Lower leg skin (tissue), 4 donors: ENCODE measurements around the gene CNPY1. TPM values are rescaled to one million over a fixed set of nuclear protein-coding genes. Genes with fewer than 3 reads are reported as not detected.
A peak's percentile ranks its signal among the peaks of the same experiment; 100 is the strongest.
"Not testable (repeated sequence)": the region's sequence is repeated elsewhere in the genome, so short reads cannot be mapped to it uniquely, and the experiment has no call there.

Experiments used
- DNase-seq, 2 donors: peaks; one replicate each; pipeline ENCODE4 v3.0.0-alpha.2; 2019; ENCODE audit warnings: low spot score in 2 of 2
- H3K4me3 ChIP-seq: fragments of 200-600 bp; sonication (generic); 2 replicates; pipeline ENCODE4 v1.5.1; 2017; ENCODE audit warnings: mild to moderate bottlenecking, low read depth; ENCODE audit not compliant: poor library complexity, severe bottlenecking
- CTCF ChIP-seq, 3 donors: fragments of 450-650 bp; IDR thresholded peaks; one replicate each; pipeline ENCODE4 v1.5.1; 2016; ENCODE audit warnings: antibody characterized with exemption in 3 of 3, mild to moderate bottlenecking in 3 of 3, moderate library complexity in 2 of 3
- POLR2A ChIP-seq, 2 donors: fragments of 450-650 bp; IDR thresholded peaks; one replicate each; pipeline ENCODE4 v1.6.1; 2016 to 2017; ENCODE audit warnings: antibody characterized with exemption in 2 of 2, mild to moderate bottlenecking in 1 of 2, moderate library complexity in 1 of 2
- WGBS, 2 donors: methylation state at CpG; one replicate each; pipeline ENCODE4 v1.1.5; 2018; 5-methylcytosine and 5-hydroxymethylcytosine counted together
- intact Hi-C: fragments of 100-400 bp; cut with DNase I; formaldehyde crosslinking; loops from one replicate; pipeline ENCODE4 v1.15.0; 2023; ENCODE audit warnings: low total_unique reads
- total RNA-seq, 4 donors: library from RNA; depleted of rRNA; stranded (reverse); fragments of >200 nt; gene quantifications; one replicate each; pipeline ENCODE4 v1.1.0, GENCODE V29; 2016

CNPY1 gene
- total RNA-seq, result not detected

DNA sequence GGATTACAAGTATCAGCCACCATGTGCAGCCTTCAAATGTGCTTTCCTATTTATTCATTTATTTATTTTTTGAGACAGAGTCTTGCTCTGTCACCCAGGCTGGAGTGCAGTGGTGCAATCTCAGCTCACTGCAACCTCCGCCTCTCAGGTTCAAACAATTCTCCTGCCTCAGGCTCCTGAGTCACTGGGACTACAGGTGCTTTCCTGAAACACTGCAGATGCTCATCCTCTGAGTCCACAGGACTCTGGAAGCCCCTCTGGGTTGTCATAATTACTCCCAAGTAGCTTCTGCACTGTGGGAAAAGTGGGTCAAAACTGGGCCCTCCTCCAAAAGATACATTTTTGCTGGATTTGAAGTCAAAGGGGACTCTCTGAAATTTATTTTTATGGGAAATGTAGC, at the start of gene CNPY1:
CNPY1 (minus strand) TSS at position 111 of the 400 bp plus-strand sequence. CDS start 630 bp downstream, outside the sequence.
- intact Hi-C loops, H3K4me3 ChIP-seq, DNase-seq: not testable (repeated sequence)
- WGBS, 2 donors, result 58 to 73% methylated on average over 1 of the region's 1 CpG

DNA sequence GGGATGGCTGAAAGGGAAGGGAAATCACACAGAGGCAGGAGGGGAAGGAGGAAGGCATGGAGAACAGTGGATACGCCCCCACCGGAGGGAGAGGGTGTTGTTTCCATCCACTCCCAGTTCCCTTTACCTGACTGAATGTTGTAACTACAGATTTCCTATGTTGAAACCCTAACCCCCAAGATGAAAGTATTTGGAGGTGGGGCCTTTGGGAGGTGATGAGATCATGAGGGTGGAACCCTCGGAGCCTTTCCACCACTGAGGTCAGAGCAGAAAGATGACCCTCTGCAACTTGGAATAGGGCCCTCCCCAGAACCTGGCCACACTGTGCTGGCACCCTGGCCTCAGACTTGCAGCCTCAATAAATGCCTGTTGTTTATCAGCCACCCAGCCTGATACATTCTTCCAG, 48.6 kb upstream of the CNPY1 start:
- 27 to 46% methylated on average over 3 of the region's 3 CpGs for WGBS, 2 donors
- no peak overlapping the region for H3K4me3 ChIP-seq
- intact Hi-C loops, result loop anchor here (5.0 kb wide), 1 partner anchor 172 kb away; no protein-coding TSS in a partner anchor
- peak in 1 of 2 donors; percentile 77 for DNase-seq
- TF ChIP-seq CTCF (IDR thresholded peaks at IDR 0.05), result no peak
- no peak for TF ChIP-seq POLR2A (IDR thresholded peaks at IDR 0.05)

- intact Hi-C loops, result no loop called here
- H3K4me3 ChIP-seq, result no peak overlapping the region
- WGBS, 2 donors, result 83 to 94% methylated on average over 6 of the region's 6 CpGs
- no peak for TF ChIP-seq POLR2A (IDR thresholded peaks at IDR 0.05)
- TF ChIP-seq CTCF (IDR thresholded peaks at IDR 0.05), result no peak
- DNase-seq, result peak in 1 of 2 donors; percentile 72
Measured at GRCh38 chr7:155594163-155594732, 47.9 kb upstream of the CNPY1 start.

DNA sequence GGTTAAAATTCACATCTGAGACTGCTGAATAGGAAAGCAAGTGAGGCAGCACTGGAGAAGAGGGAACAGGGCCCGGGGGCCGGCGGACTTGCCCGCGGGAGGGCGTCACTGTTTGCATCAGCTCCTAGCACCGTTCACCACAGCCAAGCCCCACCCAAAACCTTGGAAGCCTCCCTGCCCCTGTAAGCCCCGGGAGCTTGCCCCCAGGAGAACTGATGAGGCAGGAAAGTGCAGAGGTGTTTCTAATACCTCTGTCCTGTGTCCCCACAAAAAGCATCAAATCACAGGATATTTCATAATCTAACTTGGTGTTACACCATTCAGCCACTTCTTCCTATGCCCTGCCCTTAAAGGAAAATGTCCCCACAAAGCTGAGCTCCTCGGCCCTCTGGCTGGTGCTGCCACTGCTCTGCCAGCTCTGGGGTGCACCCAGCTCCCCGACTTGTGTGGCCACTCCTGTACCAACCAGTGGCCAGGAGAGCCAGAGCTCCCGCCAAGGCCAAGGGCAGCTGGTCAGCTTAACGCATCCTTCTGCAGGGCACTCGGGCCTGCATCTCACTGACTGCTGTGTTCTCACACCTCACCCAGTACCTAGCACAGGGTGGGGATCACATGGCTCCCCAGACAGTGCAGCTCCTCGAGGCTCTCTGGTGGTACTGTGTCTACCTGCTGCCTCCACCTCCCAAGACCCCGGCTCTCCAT, 47.3 kb upstream of the CNPY1 start:
- TF ChIP-seq CTCF (IDR thresholded peaks at IDR 0.05) (no peak), POLR2A (IDR thresholded peaks at IDR 0.05) (no peak)
- intact Hi-C loops, result no loop called here
- no peak overlapping the region for H3K4me3 ChIP-seq
- DNase-seq, result peak in 1 of 2 donors; percentile 80
- 56 to 65% methylated on average over 15 of the region's 15 CpGs for WGBS, 2 donors

- H3K4me3 ChIP-seq, result no peak overlapping the region
- intact Hi-C loops, result no loop called here
- 66 to 67% methylated on average over 14 of the region's 14 CpGs for WGBS, 2 donors
- TF ChIP-seq POLR2A (IDR thresholded peaks at IDR 0.05), result no peak
- TF ChIP-seq CTCF (IDR thresholded peaks at IDR 0.05), result no peak
- DNase-seq, result peak in 1 of 2 donors; percentile 76
Measured at GRCh38 chr7:155591055-155591775, 44.9 kb upstream of the CNPY1 start.
